HepG2 (cell line): ENCODE results near the gene ENDOG. TPM values are rescaled to one million over a fixed set of nuclear protein-coding genes. Genes with fewer than 3 reads are reported as not detected.
A peak's percentile ranks its signal among the peaks of the same experiment; 100 is the strongest.

Experiments used
- ATAC-seq: fragments of 200-7000 bp; cut with Tn5 transposase; 3 replicates; pipeline ENCODE4 v1.9.1; 2020; ENCODE audit warnings: mild to moderate bottlenecking, moderate library complexity
- Bru-seq: library from RNA; stranded (reverse); fragments of 400-500 nt; gene quantifications from one replicate; lab custom pipeline; 2021; lab: Mats Ljungman, UMichigan
- BruChase-seq, 2 experiments: library from RNA; stranded (reverse); fragments of 400-500 nt; gene quantifications; one replicate each; lab custom pipeline; 2021; lab: Mats Ljungman, UMichigan
- BruUV-seq: library from RNA; stranded (reverse); fragments of 400-500 nt; replicated peaks from 2 replicates; lab custom pipeline; 2021; lab: Mats Ljungman, UMichigan
- CTCF ChIA-PET: fragments of 300-600 bp; formaldehyde crosslinking; extraction: SDS; loops from one replicate; lab custom pipeline; 2021; ENCODE audit warnings: low total read pairs, inconsistent platforms, low intra/inter-chr PET ratio; lab: Yijun Ruan, JAX
- POLR2A ChIA-PET: fragments of 350-600 bp; sonication (Branson Sonifier 250); formaldehyde crosslinking; loops from one replicate; lab custom pipeline; 2020; ENCODE audit warnings: antibody characterized with exemption, inconsistent platforms; lab: Yijun Ruan, JAX
- DNase-seq: peaks from one replicate; pipeline ENCODE4 v3.0.0-alpha.2; 2015; ENCODE audit warnings: low spot score
- FAIRE-seq: peaks from 3 replicates; lab custom pipeline; 2011; peaks lifted over from hg19 to GRCh38; lab: Jason Lieb, UNC
- H2AFZ ChIP-seq: one replicate; pipeline ENCODE4 v1.6.1; 2011; ENCODE audit warnings: low read length, inconsistent platforms
- H3K27ac ChIP-seq: fragments of 300-600 bp; 3 replicates; pipeline ENCODE4 v1.8.0; 2011; ENCODE audit warnings: mixed run types, mild to moderate bottlenecking, mixed read lengths, low read length, inconsistent platforms; ENCODE audit not compliant: insufficient read depth; ENCODE audit errors: extremely low read length
- H3K27me3 ChIP-seq, 2 experiments: fragments of 200-600 bp in 1 of 2; 2 replicates in 1 of 2; 3 replicates in 1 of 2; pipeline versions ENCODE4 v1.6.0 to v1.8.0; 2011; ENCODE audit warnings: low read length in 2 of 2, mild to moderate bottlenecking in 2 of 2, moderate library complexity in 2 of 2, inconsistent platforms in 1 of 2; ENCODE audit not compliant: insufficient read depth in 2 of 2, control insufficient read depth in 1 of 2
- H3K36me3 ChIP-seq, 2 experiments: fragments of 200-600 bp in 1 of 2; replicated peaks in 1 of 2; 2 replicates in 1 of 2; 3 replicates in 1 of 2; pipeline versions ENCODE4 v1.5.1 to v1.8.0; 2011; ENCODE audit warnings: low read length in 2 of 2, inconsistent platforms in 1 of 2; ENCODE audit not compliant: insufficient read depth in 2 of 2, control insufficient read depth in 1 of 2
- H3K4me1 ChIP-seq: 2 replicates; pipeline ENCODE4 v1.5.1; 2012; ENCODE audit warnings: low read length, inconsistent platforms; ENCODE audit not compliant: insufficient read depth
- H3K4me2 ChIP-seq: 2 replicates; pipeline ENCODE4 v1.6.0; 2011; ENCODE audit warnings: low read depth, low read length, inconsistent platforms
- H3K4me3 ChIP-seq, 3 experiments: fragments of 200-600 bp in 1 of 3; sonication (generic), shearing (Covaris generic) in 1 of 3; replicated peaks in 1 of 3; 2 replicates each; pipeline ENCODE4 v1.5.1; 2011 to 2016; ENCODE audit warnings: low read length in 3 of 3, inconsistent platforms in 2 of 3, low read depth in 2 of 3, mild to moderate bottlenecking in 2 of 3, control low read depth in 1 of 3, mixed read lengths in 1 of 3; ENCODE audit not compliant: insufficient read depth in 1 of 3
- H3K79me2 ChIP-seq: one replicate; pipeline ENCODE4 v1.6.1; 2011; ENCODE audit warnings: low read length, inconsistent platforms; ENCODE audit not compliant: insufficient read depth
- H3K9ac ChIP-seq: 2 replicates; pipeline ENCODE4 v1.6.0; 2011; ENCODE audit warnings: mild to moderate bottlenecking, low read depth, low read length, inconsistent platforms; ENCODE audit not compliant: insufficient read depth
- H3K9me3 ChIP-seq: 2 replicates; pipeline ENCODE4 v1.5.1; 2012; ENCODE audit warnings: mild to moderate bottlenecking, low read length
- H4K20me1 ChIP-seq: 2 replicates; pipeline ENCODE4 v1.6.0; 2011; ENCODE audit warnings: inconsistent platforms, mild to moderate bottlenecking, low read length, moderate library complexity; ENCODE audit not compliant: insufficient read depth
- ERF ChIP-seq: IDR thresholded peaks from 2 replicates; pipeline ENCODE4 v1.6.1; 2018; ENCODE audit warnings: missing biosample characterization, missing genetic modification reagents
- FOXA1 ChIP-seq, 2 experiments: fragments of 450-650 bp in 1 of 2; sonication (generic) in 1 of 2; formaldehyde crosslinking in 1 of 2; IDR thresholded peaks; 2 replicates each; pipeline versions ENCODE4 v1.4.0 to v1.6.1; 2016 to 2020; ENCODE audit warnings: missing genetic modification reagents in 1 of 2
- PPARG ChIP-seq: conservative IDR thresholded peaks from 2 replicates; pipeline ENCODE4 v1.6.1; 2016; ENCODE audit warnings: missing biosample characterization, missing genetic modification reagents
- PRDM4 ChIP-seq: sonication (generic); formaldehyde crosslinking; IDR thresholded peaks from 2 replicates; pipeline ENCODE4 v1.9.0; 2021; ENCODE audit warnings: missing genetic modification reagents, borderline replicate concordance
- UBTF ChIP-seq: sonication (generic); formaldehyde crosslinking; IDR thresholded peaks from 2 replicates; pipeline ENCODE4 v1.4.0; 2020; ENCODE audit warnings: mild to moderate bottlenecking, missing genetic modification reagents
- ZFP82 ChIP-seq: sonication (generic); formaldehyde crosslinking; IDR thresholded peaks from 2 replicates; pipeline ENCODE4 v1.5.1; 2020; ENCODE audit warnings: mild to moderate bottlenecking, missing genetic modification reagents, borderline replicate concordance
- ZNF292 ChIP-seq: sonication (generic); formaldehyde crosslinking; IDR thresholded peaks from 2 replicates; pipeline ENCODE4 v1.8.1; 2022; ENCODE audit warnings: mild to moderate bottlenecking, low read depth, missing genetic modification reagents, borderline replicate concordance
- ZNF629 ChIP-seq: sonication (generic); formaldehyde crosslinking; conservative IDR thresholded peaks from 2 replicates; pipeline ENCODE4 v1.5.0; 2020; ENCODE audit warnings: missing genetic modification reagents
- ZNF775 ChIP-seq: sonication (generic); formaldehyde crosslinking; IDR thresholded peaks from 2 replicates; pipeline ENCODE4 v1.4.0; 2020; ENCODE audit warnings: missing genetic modification reagents, mild to moderate bottlenecking, moderate library complexity, borderline replicate concordance
- WGBS: methylation state at CpG from one replicate; pipeline ENCODE4 v1.1.6; 2017; ENCODE audit warnings: low lambda C conversion rate; 5-methylcytosine and 5-hydroxymethylcytosine counted together
- in situ Hi-C: cut with HindIII; loops from 2 replicates; pipeline ENCODE4 v1.10.0; 2017; ENCODE audit warnings: low pct_unique_long_range_greater_than_20kb; ENCODE audit not compliant: extremely low pct_ligation_motif_present
- intact Hi-C: fragments of 100-400 bp; cut with micrococcal nuclease; formaldehyde crosslinking; loops from one replicate; pipeline ENCODE4 v1.10.0; 2022; ENCODE audit not compliant: unreplicated experiment
- long read RNA-seq, 2 experiments: library from RNA in 1 of 2; library from polyadenylated mRNA in 1 of 2; stranded (forward) in 1 of 2; unstranded in 1 of 2; transcript quantifications; one replicate each; pipeline ENCODE4 v2.0.0, GENCODE V29; 2019 to 2022
- polyA minus RNA-seq, 3 experiments: library from RNA; depleted of rRNA, polyadenylated mRNA; stranded (reverse); fragments of >200 nt; gene quantifications; 2 replicates each; pipeline ENCODE4 v1.2.3, GENCODE V29; 2011; ENCODE audit warnings: low replicate concordance in 1 of 3
- polyA plus RNA-seq, 8 experiments: library from polyadenylated mRNA; depleted of rRNA in 3 of 8; stranded (reverse) in 7 of 8; unstranded in 1 of 8; fragments of >200 nt; fragmentation: Illumina TruSeq in 4 of 8; extraction: Trizol in 4 of 8; gene quantifications; 2 replicates each; pipeline versions ENCODE4 v1.2.1 to v1.2.3, GENCODE V29; 2011 to 2016; ENCODE audit warnings: low read depth in 4 of 8, missing spikeins in 1 of 8, mixed read lengths in 1 of 8; ENCODE audit not compliant: insufficient read depth in 1 of 8
- total RNA-seq, 5 experiments: library from RNA; depleted of rRNA; stranded (reverse); fragments of >200 nt; fragmentation: Illumina TruSeq; extraction: Trizol; gene quantifications; 2 replicates each; pipeline ENCODE4 v1.2.3, GENCODE V29; 2016; ENCODE audit warnings: low read depth in 1 of 5

Gene ENDOG
- total RNA-seq (2016; rRNA removed; fragmentation: Illumina TruSeq; extraction: Trizol): 26.3 and 28.7 TPM in 2 replicates
- total RNA-seq (2016; cell fraction: cytosol; rRNA removed; fragmentation: Illumina TruSeq; extraction: Trizol; ENCODE audit: low read depth): 6.7 and 7.2 TPM in 2 replicates
- total RNA-seq (2016; cell fraction: insoluble cytoplasmic fraction; rRNA removed; fragmentation: Illumina TruSeq; extraction: Trizol): 27.5 and 28.8 TPM in 2 replicates
- 10.8 and 11.3 TPM in 2 replicates for total RNA-seq (2016; cell fraction: membrane; rRNA removed; fragmentation: Illumina TruSeq; extraction: Trizol)
- total RNA-seq (2016; cell fraction: nucleus; rRNA removed; fragmentation: Illumina TruSeq; extraction: Trizol): 7.2 and 8.7 TPM in 2 replicates
- polyA plus RNA-seq (2011; rRNA removed): 28.8 and 31.5 TPM in 2 replicates
- 27.0 and 54.5 TPM in 2 replicates for polyA plus RNA-seq (2011; cell fraction: cytosol; rRNA removed)
- polyA plus RNA-seq (2011; cell fraction: nucleus; rRNA removed): 24.4 and 27.0 TPM in 2 replicates
- 8.6 and 10.1 TPM in 2 replicates for polyA plus RNA-seq (2012)
- polyA plus RNA-seq (2016; cell fraction: cytosol; fragmentation: Illumina TruSeq; extraction: Trizol; ENCODE audit: low read depth): 6.3 and 7.3 TPM in 2 replicates
- polyA plus RNA-seq (2016; cell fraction: insoluble cytoplasmic fraction; fragmentation: Illumina TruSeq; extraction: Trizol; ENCODE audit: low read depth): 25.1 and 28.1 TPM in 2 replicates
- polyA plus RNA-seq (2016; cell fraction: membrane; fragmentation: Illumina TruSeq; extraction: Trizol; ENCODE audit: low read depth): 8.7 and 9.3 TPM in 2 replicates
- 15.7 and 17.2 TPM in 2 replicates for polyA plus RNA-seq (2016; cell fraction: nucleus; fragmentation: Illumina TruSeq; extraction: Trizol; ENCODE audit: insufficient read depth, low read depth)
- 33.6 and 37.4 TPM in 2 replicates for polyA minus RNA-seq (2011; rRNA and poly(A)+ RNA removed; ENCODE audit: low replicate concordance)
- 12.2 and 15.3 TPM in 2 replicates for polyA minus RNA-seq (2011; cell fraction: cytosol; rRNA and poly(A)+ RNA removed)
- polyA minus RNA-seq (2011; cell fraction: nucleus; rRNA and poly(A)+ RNA removed): 4.6 and 5.7 TPM in 2 replicates
- percentile 54 among the genes with signal in this experiment for Bru-seq, nascent RNA
- percentile 62 among the genes with signal in this experiment for BruChase-seq, experiment 1, labeled RNA remaining after a 6-hour chase
- percentile 52 among the genes with signal in this experiment for BruChase-seq, experiment 2, labeled RNA remaining after a 2-hour chase
- long read RNA-seq, experiment 1, transcript ENDOG-201 (3 exons, 1,172 nt): major isoform, 5 of 5 reads
- long read RNA-seq, experiment 1, partial matches to known transcripts: 0 of 5 reads
- long read RNA-seq, experiment 1, other reads (novel, unspliced or antisense): 0 of 5 reads
- long read RNA-seq, experiment 2, transcript ENDOG-201 (3 exons, 1,172 nt): major isoform, 98 of 106 reads
- long read RNA-seq, experiment 2, partial matches to known transcripts: 4 of 106 reads
- long read RNA-seq, experiment 2, other reads (novel, unspliced or antisense): 4 of 106 reads

- Histone ChIP-seq H4K20me1 (no peaks in the 10 kb centered on the region), H3K36me3 (peaks cover 9 to 28% of the 10 kb centered on the region in 2 experiments), H3K4me1 (peaks cover 26% of the 10 kb centered on the region), H2AFZ (peak within 1 kb of the TSS; percentile 70), H3K4me3 (peak within 1 kb of the TSS; percentile 53 to 85 (median 80)), H3K9ac (peak within 1 kb of the TSS; percentile 74), H3K79me2 (peaks cover 5% of the 10 kb centered on the region), H3K4me2 (peak within 1 kb of the TSS; percentile 93), H3K9me3 (no peaks in the 10 kb centered on the region), H3K27me3 (no peaks in the 10 kb centered on the region), H3K27ac (peak within 1 kb of the TSS; percentile 77)
- BruUV-seq: TSS peak; percentile 68
- ChIA-PET POLR2A (interaction anchor here (0.7 to 3.2 kb wide), 26 partner anchors 9 to 220 kb away, joined by 3 to 46 read pairs (median 4); partner anchors contain the start of genes SH3GLB2, SPOUT1 and ZDHHC12), CTCF (interaction anchor here (1.1 to 1.7 kb wide), 2 partner anchors 85 to 115 kb away, joined by 3 to 5 read pairs; no protein-coding TSS in a partner anchor)
- FAIRE-seq (peak; percentile 96), ATAC-seq (peak; percentile 84), DNase-seq (peak; percentile 94)
- intact Hi-C loops (no loop called here), in situ Hi-C loops (no loop called here)
- 2% methylated on average over 26 of the region's 70 CpGs for WGBS
- TF ChIP-seq ZNF629 (CRISPR knock-in tag): no peak
- no peak for TF ChIP-seq ZFP82 (CRISPR knock-in tag)
- peak; percentile 58; the same call in 1 of the 2 replicates for TF ChIP-seq ZNF292 (CRISPR knock-in tag)
- TF ChIP-seq PPARG (CRISPR knock-in tag): peak; percentile 44; the same call in 1 of the 2 replicates
- no peak for TF ChIP-seq FOXA1 (IDR thresholded peaks at IDR 0.05)
- TF ChIP-seq FOXA1 (CRISPR knock-in tag; IDR thresholded peaks at IDR 0.05): no peak
- TF ChIP-seq UBTF (CRISPR knock-in tag): peak; percentile 49; the same call in 1 of the 2 replicates
- no peak for TF ChIP-seq PRDM4 (CRISPR knock-in tag)
- TF ChIP-seq ERF (CRISPR knock-in tag): peak; percentile 64
- TF ChIP-seq ZNF775 (CRISPR knock-in tag): no peak
Measured at GRCh38 chr9:128818099-128818838, at the start of gene ENDOG. ENDOG (plus strand) TSS chr9:128818500; CDS start chr9:128818685, 185 bp downstream.
